Measurements from ENCODE around the gene FAM181A. TPM values are rescaled to one million over a fixed set of nuclear protein-coding genes. Genes with fewer than 3 reads are reported as not detected.

Gene FAM181A
- total and polyA plus RNA-seq, 2 experiments from 2014 or later, result not detected

DNA sequence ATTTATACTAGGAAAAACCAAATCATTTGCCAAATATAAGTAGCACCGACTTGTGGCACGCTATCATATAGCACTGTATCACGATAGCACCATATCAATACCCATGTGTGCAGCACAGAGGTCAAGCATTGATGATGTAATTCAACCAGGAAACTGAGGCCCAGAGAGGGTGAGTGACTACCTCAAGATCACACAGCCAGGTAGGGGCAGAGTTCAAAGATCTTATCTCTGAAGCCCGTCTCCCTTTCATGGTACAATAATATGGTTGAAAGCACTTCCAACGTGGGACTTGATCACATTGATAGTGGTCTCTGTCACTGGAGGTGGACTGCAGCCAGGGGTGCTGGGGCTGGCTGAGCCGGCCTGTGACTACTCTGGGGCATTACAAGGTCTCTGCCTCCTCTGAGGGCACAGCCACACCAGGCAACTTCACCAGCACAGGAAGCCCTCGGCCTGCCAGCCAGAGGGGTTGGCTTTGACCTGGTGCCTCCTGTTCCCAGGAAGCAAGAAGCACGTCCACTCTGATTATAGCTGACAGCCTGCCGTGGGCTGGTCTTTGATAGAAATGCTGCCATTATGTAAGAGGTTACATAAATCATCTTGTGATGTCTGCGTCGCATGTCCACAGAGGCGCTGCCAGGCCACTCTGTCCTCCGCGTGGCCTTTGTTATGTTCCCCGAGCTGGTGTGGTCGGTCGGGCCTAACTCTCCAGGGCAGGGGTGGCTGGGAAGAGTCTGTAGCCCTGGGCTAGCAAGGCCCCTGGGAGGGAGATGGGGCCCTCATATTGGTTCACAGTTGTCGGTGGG lies 5.9 kb upstream of the FAM181A start:
- H3K36me3 Mint-ChIP-seq (ENCODE audit: low read depth), result no peaks in the 10 kb centered on the region

More for the DNA sequence above, 5.9 kb upstream of the FAM181A start:
- TF ChIP-seq EZH2phosphoT487 (IDR thresholded peaks at IDR 0.05; ENCODE audit: unreplicated experiment) (no peak), STAT1 (IDR thresholded peaks at IDR 0.05; ENCODE audit: unreplicated experiment) (no peak), ZNF114 (CRISPR knock-in tag; IDR thresholded peaks at IDR 0.05) (no peak), ETS1 (IDR thresholded peaks at IDR 0.05) (no peak), CREB1 (CRISPR knock-in tag; IDR thresholded peaks at IDR 0.05; ENCODE audit: low read depth) (no peak), NANOG (IDR thresholded peaks at IDR 0.05; ENCODE audit: borderline replicate concordance) (no peak), POLR2AphosphoS5 (IDR thresholded peaks at IDR 0.05; ENCODE audit: low read depth) (no peak), EZH2 (IDR thresholded peaks at IDR 0.05; ENCODE audit: low read depth, unreplicated experiment) (no peak), ZNF331 (CRISPR knock-in tag; IDR thresholded peaks at IDR 0.05; ENCODE audit: low read depth) (no peak), JUNB (IDR thresholded peaks at IDR 0.05; ENCODE audit: unreplicated experiment) (no peak)
- TF ChIP-seq, protein P1, sequence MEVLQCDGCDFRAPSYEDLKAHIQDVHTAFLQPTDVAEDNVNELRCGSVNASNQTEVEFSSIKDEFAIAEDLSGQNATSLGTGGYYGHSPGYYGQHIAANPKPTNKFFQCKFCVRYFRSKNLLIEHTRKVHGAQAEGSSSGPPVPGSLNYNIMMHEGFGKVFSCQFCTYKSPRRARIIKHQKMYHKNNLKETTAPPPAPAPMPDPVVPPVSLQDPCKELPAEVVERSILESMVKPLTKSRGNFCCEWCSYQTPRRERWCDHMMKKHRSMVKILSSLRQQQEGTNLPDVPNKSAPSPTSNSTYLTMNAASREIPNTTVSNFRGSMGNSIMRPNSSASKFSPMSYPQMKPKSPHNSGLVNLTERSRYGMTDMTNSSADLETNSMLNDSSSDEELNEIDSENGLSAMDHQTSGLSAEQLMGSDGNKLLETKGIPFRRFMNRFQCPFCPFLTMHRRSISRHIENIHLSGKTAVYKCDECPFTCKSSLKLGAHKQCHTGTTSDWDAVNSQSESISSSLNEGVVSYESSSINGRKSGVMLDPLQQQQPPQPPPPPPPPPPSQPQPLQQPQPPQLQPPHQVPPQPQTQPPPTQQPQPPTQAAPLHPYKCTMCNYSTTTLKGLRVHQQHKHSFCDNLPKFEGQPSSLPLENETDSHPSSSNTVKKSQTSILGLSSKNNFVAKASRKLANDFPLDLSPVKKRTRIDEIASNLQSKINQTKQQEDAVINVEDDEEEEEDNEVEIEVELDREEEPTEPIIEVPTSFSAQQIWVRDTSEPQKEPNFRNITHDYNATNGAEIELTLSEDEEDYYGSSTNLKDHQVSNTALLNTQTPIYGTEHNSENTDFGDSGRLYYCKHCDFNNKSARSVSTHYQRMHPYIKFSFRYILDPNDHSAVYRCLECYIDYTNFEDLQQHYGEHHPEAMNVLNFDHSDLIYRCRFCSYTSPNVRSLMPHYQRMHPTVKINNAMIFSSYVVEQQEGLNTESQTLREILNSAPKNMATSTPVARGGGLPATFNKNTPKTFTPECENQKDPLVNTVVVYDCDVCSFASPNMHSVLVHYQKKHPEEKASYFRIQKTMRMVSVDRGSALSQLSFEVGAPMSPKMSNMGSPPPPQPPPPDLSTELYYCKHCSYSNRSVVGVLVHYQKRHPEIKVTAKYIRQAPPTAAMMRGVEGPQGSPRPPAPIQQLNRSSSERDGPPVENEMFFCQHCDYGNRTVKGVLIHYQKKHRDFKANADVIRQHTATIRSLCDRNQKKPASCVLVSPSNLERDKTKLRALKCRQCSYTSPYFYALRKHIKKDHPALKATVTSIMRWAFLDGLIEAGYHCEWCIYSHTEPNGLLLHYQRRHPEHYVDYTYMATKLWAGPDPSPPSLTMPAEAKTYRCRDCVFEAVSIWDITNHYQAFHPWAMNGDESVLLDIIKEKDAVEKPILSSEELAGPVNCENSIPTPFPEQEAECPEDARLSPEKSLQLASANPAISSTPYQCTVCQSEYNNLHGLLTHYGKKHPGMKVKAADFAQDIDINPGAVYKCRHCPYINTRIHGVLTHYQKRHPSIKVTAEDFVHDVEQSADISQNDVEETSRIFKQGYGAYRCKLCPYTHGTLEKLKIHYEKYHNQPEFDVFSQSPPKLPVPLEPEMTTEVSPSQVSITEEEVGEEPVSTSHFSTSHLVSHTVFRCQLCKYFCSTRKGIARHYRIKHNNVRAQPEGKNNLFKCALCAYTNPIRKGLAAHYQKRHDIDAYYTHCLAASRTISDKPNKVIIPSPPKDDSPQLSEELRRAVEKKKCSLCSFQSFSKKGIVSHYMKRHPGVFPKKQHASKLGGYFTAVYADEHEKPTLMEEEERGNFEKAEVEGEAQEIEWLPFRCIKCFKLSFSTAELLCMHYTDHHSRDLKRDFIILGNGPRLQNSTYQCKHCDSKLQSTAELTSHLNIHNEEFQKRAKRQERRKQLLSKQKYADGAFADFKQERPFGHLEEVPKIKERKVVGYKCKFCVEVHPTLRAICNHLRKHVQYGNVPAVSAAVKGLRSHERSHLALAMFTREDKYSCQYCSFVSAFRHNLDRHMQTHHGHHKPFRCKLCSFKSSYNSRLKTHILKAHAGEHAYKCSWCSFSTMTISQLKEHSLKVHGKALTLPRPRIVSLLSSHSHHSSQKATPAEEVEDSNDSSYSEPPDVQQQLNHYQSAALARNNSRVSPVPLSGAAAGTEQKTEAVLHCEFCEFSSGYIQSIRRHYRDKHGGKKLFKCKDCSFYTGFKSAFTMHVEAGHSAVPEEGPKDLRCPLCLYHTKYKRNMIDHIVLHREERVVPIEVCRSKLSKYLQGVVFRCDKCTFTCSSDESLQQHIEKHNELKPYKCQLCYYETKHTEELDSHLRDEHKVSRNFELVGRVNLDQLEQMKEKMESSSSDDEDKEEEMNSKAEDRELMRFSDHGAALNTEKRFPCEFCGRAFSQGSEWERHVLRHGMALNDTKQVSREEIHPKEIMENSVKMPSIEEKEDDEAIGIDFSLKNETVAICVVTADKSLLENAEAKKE (CRISPR knock-in tag; IDR thresholded peaks at IDR 0.05), result no peak
- TF ChIP-seq, protein P2, sequence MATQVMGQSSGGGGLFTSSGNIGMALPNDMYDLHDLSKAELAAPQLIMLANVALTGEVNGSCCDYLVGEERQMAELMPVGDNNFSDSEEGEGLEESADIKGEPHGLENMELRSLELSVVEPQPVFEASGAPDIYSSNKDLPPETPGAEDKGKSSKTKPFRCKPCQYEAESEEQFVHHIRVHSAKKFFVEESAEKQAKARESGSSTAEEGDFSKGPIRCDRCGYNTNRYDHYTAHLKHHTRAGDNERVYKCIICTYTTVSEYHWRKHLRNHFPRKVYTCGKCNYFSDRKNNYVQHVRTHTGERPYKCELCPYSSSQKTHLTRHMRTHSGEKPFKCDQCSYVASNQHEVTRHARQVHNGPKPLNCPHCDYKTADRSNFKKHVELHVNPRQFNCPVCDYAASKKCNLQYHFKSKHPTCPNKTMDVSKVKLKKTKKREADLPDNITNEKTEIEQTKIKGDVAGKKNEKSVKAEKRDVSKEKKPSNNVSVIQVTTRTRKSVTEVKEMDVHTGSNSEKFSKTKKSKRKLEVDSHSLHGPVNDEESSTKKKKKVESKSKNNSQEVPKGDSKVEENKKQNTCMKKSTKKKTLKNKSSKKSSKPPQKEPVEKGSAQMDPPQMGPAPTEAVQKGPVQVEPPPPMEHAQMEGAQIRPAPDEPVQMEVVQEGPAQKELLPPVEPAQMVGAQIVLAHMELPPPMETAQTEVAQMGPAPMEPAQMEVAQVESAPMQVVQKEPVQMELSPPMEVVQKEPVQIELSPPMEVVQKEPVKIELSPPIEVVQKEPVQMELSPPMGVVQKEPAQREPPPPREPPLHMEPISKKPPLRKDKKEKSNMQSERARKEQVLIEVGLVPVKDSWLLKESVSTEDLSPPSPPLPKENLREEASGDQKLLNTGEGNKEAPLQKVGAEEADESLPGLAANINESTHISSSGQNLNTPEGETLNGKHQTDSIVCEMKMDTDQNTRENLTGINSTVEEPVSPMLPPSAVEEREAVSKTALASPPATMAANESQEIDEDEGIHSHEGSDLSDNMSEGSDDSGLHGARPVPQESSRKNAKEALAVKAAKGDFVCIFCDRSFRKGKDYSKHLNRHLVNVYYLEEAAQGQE (IDR thresholded peaks at IDR 0.05; ENCODE audit: unreplicated experiment), result no peak
- TF ChIP-seq, protein P3, sequence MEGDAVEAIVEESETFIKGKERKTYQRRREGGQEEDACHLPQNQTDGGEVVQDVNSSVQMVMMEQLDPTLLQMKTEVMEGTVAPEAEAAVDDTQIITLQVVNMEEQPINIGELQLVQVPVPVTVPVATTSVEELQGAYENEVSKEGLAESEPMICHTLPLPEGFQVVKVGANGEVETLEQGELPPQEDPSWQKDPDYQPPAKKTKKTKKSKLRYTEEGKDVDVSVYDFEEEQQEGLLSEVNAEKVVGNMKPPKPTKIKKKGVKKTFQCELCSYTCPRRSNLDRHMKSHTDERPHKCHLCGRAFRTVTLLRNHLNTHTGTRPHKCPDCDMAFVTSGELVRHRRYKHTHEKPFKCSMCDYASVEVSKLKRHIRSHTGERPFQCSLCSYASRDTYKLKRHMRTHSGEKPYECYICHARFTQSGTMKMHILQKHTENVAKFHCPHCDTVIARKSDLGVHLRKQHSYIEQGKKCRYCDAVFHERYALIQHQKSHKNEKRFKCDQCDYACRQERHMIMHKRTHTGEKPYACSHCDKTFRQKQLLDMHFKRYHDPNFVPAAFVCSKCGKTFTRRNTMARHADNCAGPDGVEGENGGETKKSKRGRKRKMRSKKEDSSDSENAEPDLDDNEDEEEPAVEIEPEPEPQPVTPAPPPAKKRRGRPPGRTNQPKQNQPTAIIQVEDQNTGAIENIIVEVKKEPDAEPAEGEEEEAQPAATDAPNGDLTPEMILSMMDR (conservative IDR thresholded peaks at IDR 0.05; ENCODE audit: low read depth in 2 of 2), result no peak
- ATAC-seq (no peak), DNase-seq (ENCODE audit: low spot score) (no peak)
- H3K4me3 ChIP-seq, result no peak overlapping the region
- H3K4me1 ChIP-seq (ENCODE audit: insufficient read depth), result no peaks in the 10 kb centered on the region
- no peak overlapping the region for H3K27ac Mint-ChIP-seq
- no peaks in the 10 kb centered on the region for H3F3A ChIP-seq (replicated peaks; ENCODE audit: low read depth)
- H3K27me3 Mint-ChIP-seq (ENCODE audit: insufficient read depth, low read depth, poor library complexity), result peaks cover 4% of the 10 kb centered on the region
- no peak overlapping the region for H3K4me3 Mint-ChIP-seq
- no peaks in the 10 kb centered on the region for H3K9me2 ChIP-seq (ENCODE audit: insufficient read depth)
- no peak overlapping the region for H3K27ac ChIP-seq (ENCODE audit: low read depth)
- H3K27me3 ChIP-seq (ENCODE audit: insufficient read depth), result no peaks in the 10 kb centered on the region
- H3K36me3 ChIP-seq (ENCODE audit: insufficient read depth), result no peaks in the 10 kb centered on the region
- H4K20me1 ChIP-seq (replicated peaks; ENCODE audit: insufficient read depth), result no peaks in the 10 kb centered on the region
- H3K79me2 ChIP-seq (replicated peaks; ENCODE audit: insufficient read depth), result no peaks in the 10 kb centered on the region
- no peak overlapping the region for H2AFZ ChIP-seq
- H3K9me3 Mint-ChIP-seq, result no peaks in the 10 kb centered on the region; the same call in 2 of the 3 replicates
- no peak overlapping the region for H3K4me2 ChIP-seq
- no peaks in the 10 kb centered on the region; the same call in 2 of the 3 replicates for H3K4me1 Mint-ChIP-seq
